IMR-90 (cell line): ENCODE measurements around the gene VPS41. TPM values are rescaled to one million over a fixed set of nuclear protein-coding genes. Genes with fewer than 3 reads are reported as not detected.

Experiments
- ATAC-seq: fragments of 200-7000 bp; cut with Tn5 transposase; 2 replicates; pipeline ENCODE4 v1.9.1; 2020; ENCODE audit warnings: low read depth, mild to moderate bottlenecking, moderate library complexity
- BruUV-seq: library from RNA; stranded (reverse); fragments of 400-500 nt; replicated peaks from 2 replicates; lab custom pipeline; 2021; lab: Mats Ljungman, UMichigan
- CTCF ChIA-PET: fragments of 300-600 bp; formaldehyde crosslinking; extraction: SDS; loops from one replicate; lab custom pipeline; 2021; ENCODE audit warnings: antibody characterized with exemption; lab: Yijun Ruan, JAX
- POLR2A ChIA-PET: fragments of 300-600 bp; sonication (Branson Sonifier 250); formaldehyde crosslinking; loops from one replicate; lab custom pipeline; 2022; ENCODE audit warnings: antibody characterized with exemption; ENCODE audit not compliant: unreplicated experiment; lab: Charles Lee
- DNase-seq: peaks from one replicate; pipeline ENCODE4 v3.0.0; 2013
- H2AFZ ChIP-seq: replicated peaks from 2 replicates; pipeline ENCODE3; 2013; ENCODE audit warnings: low read length, mild to moderate bottlenecking; ENCODE audit not compliant: poor library complexity
- H2AK5ac ChIP-seq: 2 replicates; pipeline ENCODE4 v1.6.1; 2013; ENCODE audit warnings: low read depth, low read length, inconsistent platforms
- H2AK9ac ChIP-seq: replicated peaks from 2 replicates; pipeline ENCODE3; 2013; ENCODE audit warnings: mild to moderate bottlenecking, low read depth, low read length, moderate library complexity; ENCODE audit not compliant: poor library complexity
- H2BK120ac ChIP-seq: 2 replicates; pipeline ENCODE4 v1.6.1; 2013; ENCODE audit warnings: low read depth, low read length, inconsistent platforms
- H2BK15ac ChIP-seq: 3 replicates; pipeline ENCODE4 v1.6.1; 2013; ENCODE audit warnings: low read depth, low read length, inconsistent platforms
- H2BK20ac ChIP-seq: 2 replicates; pipeline ENCODE4 v1.6.1; 2013; ENCODE audit warnings: low read depth, mild to moderate bottlenecking, inconsistent platforms, low read length, moderate library complexity
- H2BK5ac ChIP-seq: 2 replicates; pipeline ENCODE4 v1.6.1; 2013; ENCODE audit warnings: mild to moderate bottlenecking, low read depth, low read length, inconsistent platforms; ENCODE audit not compliant: poor library complexity, severe bottlenecking
- H3K14ac ChIP-seq: replicated peaks from 2 replicates; pipeline ENCODE4 v1.6.1; 2013; ENCODE audit warnings: low read depth, low read length, inconsistent platforms
- H3K18ac ChIP-seq: 2 replicates; pipeline ENCODE4 v1.6.1; 2013; ENCODE audit warnings: low read depth, low read length, control low read depth
- H3K23ac ChIP-seq: 2 replicates; pipeline ENCODE4 v1.6.1; 2013; ENCODE audit warnings: low read depth, low read length, inconsistent platforms
- H3K27ac ChIP-seq: 2 replicates; pipeline ENCODE4 v1.5.1; 2013; ENCODE audit warnings: mild to moderate bottlenecking, control low read depth, low read length; ENCODE audit not compliant: insufficient read depth
- H3K27me3 ChIP-seq: 2 replicates; pipeline ENCODE4 v1.6.1; 2013; ENCODE audit warnings: low read length; ENCODE audit not compliant: control insufficient read depth, insufficient read depth
- H3K36me3 ChIP-seq: 2 replicates; pipeline ENCODE4 v1.6.1; 2013; ENCODE audit warnings: low read length, mixed read lengths; ENCODE audit not compliant: control insufficient read depth, insufficient read depth
- H3K4ac ChIP-seq: 2 replicates; pipeline ENCODE4 v1.6.1; 2013; ENCODE audit warnings: low read depth, low read length, inconsistent platforms
- H3K4me1 ChIP-seq: 2 replicates; pipeline ENCODE4 v1.6.1; 2013; ENCODE audit warnings: low read length, mixed read lengths; ENCODE audit not compliant: control insufficient read depth, insufficient read depth
- H3K4me2 ChIP-seq: 2 replicates; pipeline ENCODE4 v1.6.1; 2013; ENCODE audit warnings: low read depth, mild to moderate bottlenecking, control low read depth, low read length, moderate library complexity
- H3K4me3 ChIP-seq: 2 replicates; pipeline ENCODE4 v1.5.1; 2013; ENCODE audit warnings: low read depth, mild to moderate bottlenecking, control low read depth, low read length, moderate library complexity; ENCODE audit not compliant: insufficient read depth
- H3K56ac ChIP-seq: 2 replicates; pipeline ENCODE4 v1.6.1; 2013; ENCODE audit warnings: low read length, inconsistent platforms; ENCODE audit not compliant: insufficient read depth; ENCODE audit errors: extremely low read depth
- H3K79me1 ChIP-seq, 2 experiments: 2 replicates each; pipeline ENCODE4 v1.6.1; 2013; ENCODE audit warnings: low read length in 2 of 2, inconsistent platforms in 1 of 2, low read depth in 1 of 2
- H3K9ac ChIP-seq: 2 replicates; pipeline ENCODE4 v1.6.1; 2013; ENCODE audit warnings: low read depth, low read length, control low read depth
- H3K9me1 ChIP-seq: 2 replicates; pipeline ENCODE4 v1.6.1; 2013; ENCODE audit warnings: low read length, inconsistent platforms; ENCODE audit not compliant: insufficient read depth
- H3K9me3 ChIP-seq: 2 replicates; pipeline ENCODE4 v1.6.1; 2013; ENCODE audit warnings: low read length; ENCODE audit not compliant: control insufficient read depth, insufficient read depth
- H4K20me1 ChIP-seq: 2 replicates; pipeline ENCODE4 v1.6.1; 2013; ENCODE audit warnings: low read length, inconsistent platforms; ENCODE audit not compliant: insufficient read depth
- H4K5ac ChIP-seq: 2 replicates; pipeline ENCODE4 v1.6.1; 2013; ENCODE audit warnings: mild to moderate bottlenecking, low read depth, low read length, control low read depth
- H4K8ac ChIP-seq, 2 experiments: 2 replicates each; pipeline ENCODE4 v1.6.1; 2013; ENCODE audit warnings: low read depth in 2 of 2, low read length in 2 of 2, control low read depth in 1 of 2, inconsistent platforms in 1 of 2
- H4K91ac ChIP-seq: 2 replicates; pipeline ENCODE4 v1.6.1; 2013; ENCODE audit warnings: low read depth, low read length, inconsistent platforms; ENCODE audit not compliant: insufficient read depth
- BHLHE40 ChIP-seq: fragments of 150-350 bp; IDR thresholded peaks from 2 replicates; pipeline ENCODE4 v1.6.1; 2016; ENCODE audit warnings: mild to moderate bottlenecking, low read depth, low read length
- CEBPB ChIP-seq: IDR thresholded peaks from 2 replicates; pipeline ENCODE4 v1.6.1; 2012; ENCODE audit warnings: low read depth, low read length, improper control_type of control experiment
- ELK1 ChIP-seq: fragments of 150-350 bp; IDR thresholded peaks from 2 replicates; pipeline ENCODE4 v1.6.1; 2016; ENCODE audit warnings: low read depth, mild to moderate bottlenecking, low read length, moderate library complexity, borderline replicate concordance
- FOS ChIP-seq: fragments of 150-350 bp; IDR thresholded peaks from 2 replicates; pipeline ENCODE4 v1.6.1; 2016; ENCODE audit warnings: low read depth, low read length
- MAFK ChIP-seq: IDR thresholded peaks from 2 replicates; pipeline ENCODE4 v1.6.1; 2012; ENCODE audit warnings: low read depth, low read length, improper control_type of control experiment
- MAZ ChIP-seq: IDR thresholded peaks from 2 replicates; pipeline ENCODE4 v1.6.1; 2012; ENCODE audit warnings: low read depth, mild to moderate bottlenecking, low read length, improper control_type of control experiment, moderate library complexity, borderline replicate concordance
- NFE2L2 ChIP-seq: fragments of 150-350 bp; IDR thresholded peaks from 2 replicates; pipeline ENCODE4 v1.6.1; 2016; ENCODE audit warnings: low read depth, mild to moderate bottlenecking, low read length
- RAD21 ChIP-seq: IDR thresholded peaks from 2 replicates; pipeline ENCODE4 v1.6.1; 2012; ENCODE audit warnings: low read length, improper control_type of control experiment
- RFX5 ChIP-seq: IDR thresholded peaks from 2 replicates; pipeline ENCODE4 v1.8.0; 2012; ENCODE audit warnings: low read depth, mild to moderate bottlenecking, low read length, moderate library complexity
- SMC3 ChIP-seq: fragments of 150-350 bp; IDR thresholded peaks from 2 replicates; pipeline ENCODE4 v1.6.1; 2016; ENCODE audit warnings: low read depth, mild to moderate bottlenecking, antibody characterized with exemption, low read length, moderate library complexity
- WGBS, 2 experiments: methylation state at CpG; one replicate each; pipeline versions ENCODE4 v1.1.5 to v1.1.7; 2013; ENCODE audit warnings: missing lambda C conversion rate in 2 of 2; ENCODE audit not compliant: insufficient read length in 1 of 2; ENCODE audit errors: extremely low coverage in 2 of 2; 5-methylcytosine and 5-hydroxymethylcytosine counted together
- dilution Hi-C: fragments of 300-500 bp; cut with HindIII; formaldehyde crosslinking; loops from one replicate; pipeline ENCODE4 v1.14.3; 2018; ENCODE audit warnings: low sequenced_read_pairs; ENCODE audit not compliant: unreplicated experiment
- in situ Hi-C: fragments of 300-500 bp; cut with MboI; formaldehyde crosslinking; loops from 3 replicates; pipeline ENCODE4 v1.14.3; 2019; ENCODE audit warnings: low sequenced_read_pairs, inconsistent platforms, mixed read lengths
- intact Hi-C: fragments of 100-400 bp; cut with micrococcal nuclease; formaldehyde crosslinking; loops from 2 replicates; pipeline ENCODE4 v1.10.0; 2022
- polyA plus RNA-seq, 3 experiments: library from polyadenylated mRNA; depleted of rRNA; stranded (reverse); fragments of >200 nt; gene quantifications; 2 replicates each; pipeline ENCODE4 v1.2.3, GENCODE V29; 2012; ENCODE audit warnings: low replicate concordance in 1 of 3
- total RNA-seq: library from RNA; depleted of rRNA; stranded (reverse); fragments of >200 nt; gene quantifications from 2 replicates; pipeline ENCODE4 v1.2.3, GENCODE V29; 2012
- TF ChIP-seq, protein P1 (sequence below): fragments of 150-350 bp; IDR thresholded peaks from 2 replicates; pipeline ENCODE4 v1.6.1; 2017; ENCODE audit warnings: mild to moderate bottlenecking, antibody characterized with exemption, low read length, low read depth
- TF ChIP-seq, protein P2 (sequence below): conservative IDR thresholded peaks from 2 replicates; pipeline ENCODE4 v1.5.1; 2012; ENCODE audit warnings: mild to moderate bottlenecking, low read depth, low read length, improper control_type of control experiment

Gene VPS41
- total and polyA plus RNA-seq, 2 of the 4 experiments (the other 2 are of a cell fraction), result 16.0 to 28.0 TPM

DNA sequence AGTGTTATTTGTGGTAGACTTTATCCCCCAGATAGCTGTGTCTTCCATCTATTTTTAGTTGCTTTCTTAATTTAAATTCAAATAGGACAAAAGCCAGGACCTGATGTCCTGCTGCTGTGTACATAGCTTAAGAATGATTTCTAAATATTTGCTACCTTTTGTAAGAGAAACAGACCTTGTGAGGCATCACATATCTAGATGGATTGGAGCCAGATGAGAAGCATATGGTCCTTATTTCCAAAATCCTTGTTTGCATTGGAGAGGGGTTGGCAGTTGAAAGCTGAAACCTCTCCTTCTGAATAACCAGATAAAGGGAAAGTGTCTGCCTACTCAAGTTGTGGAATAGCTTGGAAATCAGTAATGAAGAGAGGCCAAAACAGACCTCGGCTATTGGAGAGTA lies 227.1 kb downstream of the VPS41 start:
- no peaks in the 10 kb centered on the region for H3K36me3 ChIP-seq
- no peak overlapping the region for H3K23ac ChIP-seq
- CTCF ChIA-PET, result no interaction called here
- WGBS, 2 experiments, result no CpG with 5 or more reads among the region's 1 CpG
- H4K8ac ChIP-seq, result no peak overlapping the region
- DNase-seq (peak; percentile 31), ATAC-seq (0 out of 2 replicates have a peak, but pooled peaks have one; percentile 24)
- intact Hi-C loops (no loop called here), in situ Hi-C loops (no loop called here), dilution Hi-C loops (no loop called here)
- no peak overlapping the region for H2BK15ac ChIP-seq
- no peak overlapping the region for H3K56ac ChIP-seq
- H3K27me3 ChIP-seq, result no peaks in the 10 kb centered on the region
- H3K79me1 ChIP-seq, result no peaks in the 10 kb centered on the region
- no peak overlapping the region for H3K9ac ChIP-seq
- H3K18ac ChIP-seq, result peak overlapping the region; percentile 85; the same call in 1 of the 2 replicates
- H2BK5ac ChIP-seq, result no peak overlapping the region
- peak overlapping the region; percentile 44; the same call in 1 of the 2 replicates for H3K4me2 ChIP-seq
- TF ChIP-seq RAD21, result no peak
- TF ChIP-seq NFE2L2, result no peak
- TF ChIP-seq, protein P1, sequence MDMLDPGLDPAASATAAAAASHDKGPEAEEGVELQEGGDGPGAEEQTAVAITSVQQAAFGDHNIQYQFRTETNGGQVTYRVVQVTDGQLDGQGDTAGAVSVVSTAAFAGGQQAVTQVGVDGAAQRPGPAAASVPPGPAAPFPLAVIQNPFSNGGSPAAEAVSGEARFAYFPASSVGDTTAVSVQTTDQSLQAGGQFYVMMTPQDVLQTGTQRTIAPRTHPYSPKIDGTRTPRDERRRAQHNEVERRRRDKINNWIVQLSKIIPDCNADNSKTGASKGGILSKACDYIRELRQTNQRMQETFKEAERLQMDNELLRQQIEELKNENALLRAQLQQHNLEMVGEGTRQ, result no peak
- TF ChIP-seq ELK1, result no peak
- no peak for TF ChIP-seq BHLHE40
- no peak for TF ChIP-seq CEBPB
- no peak for TF ChIP-seq MAFK
- TF ChIP-seq, protein P2, sequence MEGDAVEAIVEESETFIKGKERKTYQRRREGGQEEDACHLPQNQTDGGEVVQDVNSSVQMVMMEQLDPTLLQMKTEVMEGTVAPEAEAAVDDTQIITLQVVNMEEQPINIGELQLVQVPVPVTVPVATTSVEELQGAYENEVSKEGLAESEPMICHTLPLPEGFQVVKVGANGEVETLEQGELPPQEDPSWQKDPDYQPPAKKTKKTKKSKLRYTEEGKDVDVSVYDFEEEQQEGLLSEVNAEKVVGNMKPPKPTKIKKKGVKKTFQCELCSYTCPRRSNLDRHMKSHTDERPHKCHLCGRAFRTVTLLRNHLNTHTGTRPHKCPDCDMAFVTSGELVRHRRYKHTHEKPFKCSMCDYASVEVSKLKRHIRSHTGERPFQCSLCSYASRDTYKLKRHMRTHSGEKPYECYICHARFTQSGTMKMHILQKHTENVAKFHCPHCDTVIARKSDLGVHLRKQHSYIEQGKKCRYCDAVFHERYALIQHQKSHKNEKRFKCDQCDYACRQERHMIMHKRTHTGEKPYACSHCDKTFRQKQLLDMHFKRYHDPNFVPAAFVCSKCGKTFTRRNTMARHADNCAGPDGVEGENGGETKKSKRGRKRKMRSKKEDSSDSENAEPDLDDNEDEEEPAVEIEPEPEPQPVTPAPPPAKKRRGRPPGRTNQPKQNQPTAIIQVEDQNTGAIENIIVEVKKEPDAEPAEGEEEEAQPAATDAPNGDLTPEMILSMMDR, result no peak
- TF ChIP-seq FOS, result no peak
- TF ChIP-seq RFX5, result no peak
- TF ChIP-seq SMC3, result no peak
- no peak for TF ChIP-seq MAZ
- no peaks in the 10 kb centered on the region for H3K9me1 ChIP-seq
- H3K4ac ChIP-seq, result no peak overlapping the region
- H3K27ac ChIP-seq, result no peak overlapping the region
- H3K14ac ChIP-seq, result no peak overlapping the region
- no peak overlapping the region for H4K5ac ChIP-seq
- no peak overlapping the region for H2AFZ ChIP-seq
- H2BK120ac ChIP-seq, result no peak overlapping the region
- no peaks in the 10 kb centered on the region for H4K20me1 ChIP-seq
- BruUV-seq, result no TSS peak
- peaks cover 4% of the 10 kb centered on the region; the same call in 1 of the 2 replicates for H3K4me1 ChIP-seq
- H3K4me3 ChIP-seq, result no peak overlapping the region
- H2BK20ac ChIP-seq, result no peak overlapping the region
- H3K9me3 ChIP-seq, result peaks cover 2% of the 10 kb centered on the region; the same call in 1 of the 2 replicates
- POLR2A ChIA-PET, result no interaction called here
- no peak overlapping the region for H2AK9ac ChIP-seq
- H2AK5ac ChIP-seq, result no peak overlapping the region
- H4K91ac ChIP-seq, result no peak overlapping the region
